Stimulated activated CD8-positive, alpha-beta memory T cell treated with anti-CD3 and anti-CD28 coated beads, Interleukin-2, amount 100 ng/mL, for 48 hours (primary cell): ENCODE results near the gene ACVR1B.

Experiments
- DNase-seq, 2 donors: peaks; one replicate each; pipeline ENCODE4 v3.0.0-alpha.2; 2020; ENCODE audit warnings: low read depth in 2 of 2

Gene ACVR1B

DNA sequence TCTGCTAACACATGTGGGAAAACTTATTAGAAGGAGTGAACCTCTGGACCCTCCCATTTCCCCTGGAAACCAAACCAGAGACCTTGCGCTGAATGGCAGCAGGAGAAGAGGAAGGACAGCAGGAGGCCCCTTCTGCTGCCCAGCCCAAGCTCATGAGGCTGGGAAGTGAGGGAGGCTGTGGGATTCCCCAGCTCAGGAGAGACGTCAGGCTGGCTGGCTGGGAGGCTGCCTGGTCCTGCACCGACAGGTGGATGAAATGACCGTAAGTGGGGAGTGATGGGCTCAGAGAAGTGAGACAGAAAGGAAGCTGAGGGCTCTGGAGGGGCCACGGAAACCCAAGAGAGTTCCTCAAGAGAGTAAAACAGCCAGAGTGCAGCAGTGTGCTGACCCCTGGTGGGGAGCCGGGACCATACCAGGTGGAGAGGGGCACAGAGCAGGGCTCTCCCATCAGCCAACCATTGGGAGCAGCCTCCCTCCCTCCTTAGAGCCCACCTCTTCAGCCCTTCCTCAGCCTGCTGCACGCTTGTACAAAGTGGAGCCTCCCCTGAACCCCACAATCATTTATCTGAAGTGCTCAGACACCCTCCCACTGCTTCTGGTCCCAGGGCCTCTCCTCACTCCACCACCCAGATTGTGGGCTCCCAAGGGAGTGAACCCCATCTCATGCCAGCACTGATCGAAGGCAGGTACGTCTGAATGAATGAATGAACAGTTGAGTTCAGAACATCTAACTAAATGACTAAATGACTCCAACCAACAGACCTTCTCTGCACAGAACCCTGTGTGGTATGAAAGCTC is 69.2 kb downstream of the ACVR1B start:
- peak; percentile 46 to 59 for DNase-seq

DNA sequence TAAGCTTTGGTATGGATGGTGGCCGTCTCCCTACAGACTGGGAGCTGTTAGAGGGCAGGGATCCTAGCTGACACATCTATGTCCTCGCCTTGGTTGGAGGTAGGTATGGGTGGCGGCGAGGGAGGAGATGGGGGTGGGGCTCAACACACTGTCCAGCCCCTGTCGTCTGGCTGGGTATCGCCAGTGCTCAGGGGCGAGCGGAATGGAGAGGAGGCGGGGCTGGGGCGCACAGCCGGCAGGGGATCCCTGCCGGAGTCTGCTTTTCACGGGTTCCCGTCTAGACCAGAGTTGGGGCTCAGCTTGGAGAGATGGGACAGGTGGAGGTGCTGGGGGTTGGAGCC is 71.3 kb downstream of the ACVR1B start:
- no peak for DNase-seq

DNA sequence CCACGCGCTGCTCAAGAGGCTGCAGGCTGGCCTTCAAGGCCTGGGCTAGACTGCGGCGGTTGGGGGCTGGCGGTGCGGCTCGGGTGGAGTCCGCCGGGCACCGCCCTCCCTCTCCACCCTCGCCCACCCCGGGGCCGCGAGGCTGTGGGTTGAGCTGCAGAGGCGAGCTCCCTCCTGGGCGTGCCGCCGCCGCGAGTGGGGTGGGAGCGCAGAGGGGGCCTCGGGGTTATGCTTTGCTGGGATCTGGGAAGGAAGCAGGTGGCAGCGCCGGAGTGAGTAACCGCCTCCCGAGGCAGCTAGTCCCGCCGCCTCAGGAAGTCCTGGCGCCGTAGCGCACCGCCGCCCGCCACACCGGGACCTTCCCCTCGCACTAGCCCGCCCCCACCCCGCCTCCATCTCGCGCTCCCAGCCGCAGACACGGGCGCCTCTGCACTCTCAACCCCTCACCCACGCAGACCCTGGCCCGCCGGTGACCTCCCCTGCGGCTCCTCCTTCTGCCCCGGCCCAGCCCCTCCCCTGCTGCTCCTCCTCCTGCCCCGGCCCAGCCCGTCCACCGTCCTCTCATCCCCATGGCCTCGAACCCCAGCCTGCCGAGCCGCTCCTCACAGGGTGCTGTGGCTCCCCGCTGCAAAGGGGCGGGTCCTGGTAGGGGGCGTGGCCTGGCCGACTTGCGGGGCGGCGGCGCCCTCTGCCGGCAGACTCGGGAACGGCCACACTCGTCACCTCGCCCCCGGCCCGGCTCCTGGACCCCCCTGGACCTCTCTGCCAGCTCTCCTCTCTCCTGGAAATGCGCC is 71.9 kb downstream of the ACVR1B start:
- DNase-seq, result peak; percentile 90 to 93

DNA sequence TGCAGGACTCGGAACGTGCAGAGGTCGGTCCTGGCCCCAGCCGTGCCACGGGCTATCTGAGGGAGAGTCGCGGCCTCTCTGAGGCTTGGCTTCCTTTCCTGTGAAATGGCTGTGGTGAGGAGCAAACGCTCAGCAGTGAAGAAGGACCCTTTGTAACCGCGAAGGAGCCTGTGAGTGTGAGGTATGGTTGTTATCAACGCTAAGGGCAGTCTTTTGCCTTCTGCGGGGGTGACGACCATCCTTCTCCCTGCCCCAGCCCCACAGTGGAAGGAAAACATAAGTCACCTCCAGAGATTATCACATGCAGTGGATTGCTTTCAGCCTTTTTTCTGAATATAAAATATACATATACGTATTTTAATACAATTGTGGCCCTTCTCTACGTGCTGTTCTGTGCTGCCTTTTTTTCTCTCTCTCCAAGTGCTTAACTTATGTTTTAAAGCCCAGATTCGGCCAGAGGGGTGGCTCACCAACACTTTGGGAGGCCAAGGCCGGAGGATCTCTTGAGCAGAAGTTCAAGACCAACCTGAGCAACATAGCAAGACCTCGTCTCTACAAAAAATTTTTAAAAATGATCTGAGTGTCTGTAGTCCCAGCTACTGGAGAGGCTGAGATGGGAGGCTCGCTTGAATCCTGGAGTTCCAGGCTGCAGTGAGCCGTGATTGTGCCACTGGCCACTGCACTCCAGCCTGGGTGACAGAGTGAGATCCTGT is 72.6 kb downstream of the ACVR1B start:
- no peak for DNase-seq

DNA sequence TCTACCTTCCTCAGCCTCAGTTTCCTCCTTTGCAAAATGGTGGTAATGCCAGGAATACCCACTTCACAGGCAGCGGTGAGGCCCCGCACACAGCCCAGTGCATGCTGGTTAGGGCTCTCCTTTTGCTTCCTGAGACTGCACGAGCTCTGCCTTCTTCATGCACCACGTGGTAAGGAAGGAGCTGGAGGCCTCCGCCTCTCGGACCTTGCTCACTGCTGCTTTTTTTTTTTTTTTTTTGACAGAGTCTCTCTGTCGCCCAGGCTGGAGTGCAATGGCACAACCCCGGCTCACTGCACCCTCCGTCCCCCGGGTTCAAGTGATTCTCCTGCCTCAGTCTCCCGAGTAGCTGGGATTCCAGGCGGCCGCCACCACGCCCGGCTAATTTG is 73.3 kb downstream of the ACVR1B start:
- peak; percentile 28 to 46 for DNase-seq

DNA sequence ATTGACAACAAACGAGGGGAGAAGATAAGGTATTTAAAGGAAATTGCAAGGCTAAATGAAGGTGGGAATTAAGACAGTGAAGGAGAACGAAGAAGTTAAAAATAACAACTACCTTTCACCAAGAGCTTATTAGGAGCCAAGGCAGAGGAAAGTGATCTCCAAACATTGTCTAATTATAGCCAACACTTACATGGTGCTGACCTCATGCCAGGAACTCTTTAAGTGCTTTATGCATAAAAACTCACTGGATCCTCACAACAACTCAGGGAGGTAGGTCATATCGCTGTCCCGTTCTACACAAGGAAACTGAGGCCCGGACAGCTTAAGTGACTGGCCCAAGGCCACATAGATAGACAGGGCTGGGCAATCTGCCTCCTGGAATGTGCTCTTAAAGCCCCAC is 74.8 kb downstream of the ACVR1B start:
- no peak for DNase-seq

DNA sequence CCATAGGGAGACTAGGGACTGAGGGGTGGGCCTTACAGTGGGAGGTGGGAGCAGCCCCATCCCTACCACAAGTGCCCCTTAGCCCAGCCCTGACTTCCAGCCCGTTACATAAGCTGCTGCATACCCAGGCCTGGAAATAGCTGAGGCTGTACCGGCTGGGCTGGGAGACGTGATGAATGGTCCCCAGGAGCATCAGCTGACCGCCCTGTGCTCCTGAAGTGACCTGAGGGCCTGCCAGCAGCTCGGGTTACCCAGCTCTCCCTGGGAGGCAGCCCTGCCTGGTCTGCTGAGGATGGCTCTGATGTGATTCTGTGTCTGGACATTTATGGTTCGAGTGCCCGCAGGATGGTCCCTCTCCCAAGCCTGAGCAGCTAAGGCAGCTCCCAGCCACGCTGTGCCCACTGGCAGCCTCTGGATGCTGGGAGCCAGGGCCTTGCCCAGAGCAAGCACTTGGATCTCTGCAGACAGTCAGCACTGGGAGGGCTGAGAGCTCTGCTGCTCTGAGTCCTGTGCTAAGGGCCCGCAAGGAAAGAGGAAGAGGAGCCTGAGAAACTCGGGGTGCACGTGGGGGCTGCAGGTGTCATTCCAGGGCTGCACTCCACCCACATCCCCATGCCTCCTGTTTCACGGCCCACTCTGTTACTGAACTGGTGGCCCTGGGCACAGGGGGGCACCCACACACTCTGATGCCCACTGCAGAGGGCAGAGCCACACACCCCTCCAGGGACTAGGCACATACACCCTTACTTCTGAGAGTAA is 75.8 kb downstream of the ACVR1B start:
- DNase-seq, result no peak

DNA sequence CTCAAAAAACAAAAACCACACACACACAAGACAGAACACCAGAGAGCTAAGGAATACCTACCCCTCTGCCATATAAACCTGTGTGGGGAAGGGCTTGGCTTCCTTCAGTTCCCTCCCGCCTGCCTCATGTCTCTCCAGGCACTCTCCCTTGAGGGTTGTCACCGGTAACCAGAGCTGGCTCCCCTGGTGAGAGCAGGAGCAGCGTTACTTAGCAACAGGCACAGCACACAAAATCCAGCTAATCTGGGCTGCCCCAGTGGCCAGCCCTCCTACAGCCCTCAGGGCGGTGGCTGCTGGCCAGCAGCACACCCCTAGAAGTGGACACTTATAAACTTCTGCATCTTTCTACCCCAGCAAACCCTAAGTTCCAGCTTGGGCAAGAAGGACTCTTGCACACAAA is 78.2 kb downstream of the ACVR1B start:
- DNase-seq, result no peak

DNA sequence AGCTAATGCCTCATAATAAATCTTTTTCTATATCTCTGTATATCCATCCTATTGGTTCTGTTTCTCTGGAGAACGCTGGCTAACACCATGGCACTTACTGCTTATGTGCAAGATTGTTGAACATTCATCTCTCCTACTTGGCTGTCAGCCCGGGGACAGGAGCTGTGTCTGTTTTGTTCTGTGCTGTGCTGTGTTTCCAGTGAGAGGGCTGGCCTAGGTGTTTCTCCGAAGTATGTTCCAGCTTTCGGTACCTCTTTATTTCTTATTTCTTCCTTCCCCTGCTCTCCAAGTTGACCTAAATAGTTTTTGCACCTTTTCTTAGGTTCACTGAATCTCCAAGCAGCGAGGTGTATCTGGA is 80.9 kb downstream of the ACVR1B start:
- no peak for DNase-seq

DNA sequence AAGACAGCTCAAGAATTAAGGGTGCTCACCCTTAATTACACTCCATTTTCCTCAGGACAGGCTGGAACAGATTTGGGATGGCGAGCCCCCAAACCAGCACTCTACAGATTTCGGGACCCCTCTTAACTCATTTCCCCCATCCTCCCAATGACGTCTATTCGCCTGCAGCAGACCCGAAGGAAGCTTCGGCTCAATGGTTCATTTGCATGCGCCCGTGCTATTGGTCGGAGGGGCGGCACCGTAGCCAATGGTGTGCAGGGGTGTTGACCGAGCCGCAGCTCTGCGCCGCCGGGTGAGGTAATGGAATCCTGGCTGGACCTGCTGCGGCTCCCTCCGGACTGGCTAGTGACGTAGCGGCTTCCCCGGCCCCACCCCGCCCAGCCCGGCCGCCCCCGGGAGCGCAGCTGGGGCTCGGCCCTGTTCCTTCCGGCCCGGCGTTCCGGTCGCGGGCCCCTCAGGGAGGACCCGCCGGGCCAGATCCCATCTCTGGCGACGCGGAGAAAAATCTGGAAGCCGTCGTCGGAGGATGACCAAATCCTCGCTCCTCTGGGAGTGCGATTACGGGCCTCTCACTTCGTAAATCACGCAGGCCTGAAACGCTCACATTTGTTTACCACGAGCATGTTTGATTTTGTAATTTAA is 81.4 kb downstream of the ACVR1B start:
- peak; percentile 87 to 90 for DNase-seq

DNA sequence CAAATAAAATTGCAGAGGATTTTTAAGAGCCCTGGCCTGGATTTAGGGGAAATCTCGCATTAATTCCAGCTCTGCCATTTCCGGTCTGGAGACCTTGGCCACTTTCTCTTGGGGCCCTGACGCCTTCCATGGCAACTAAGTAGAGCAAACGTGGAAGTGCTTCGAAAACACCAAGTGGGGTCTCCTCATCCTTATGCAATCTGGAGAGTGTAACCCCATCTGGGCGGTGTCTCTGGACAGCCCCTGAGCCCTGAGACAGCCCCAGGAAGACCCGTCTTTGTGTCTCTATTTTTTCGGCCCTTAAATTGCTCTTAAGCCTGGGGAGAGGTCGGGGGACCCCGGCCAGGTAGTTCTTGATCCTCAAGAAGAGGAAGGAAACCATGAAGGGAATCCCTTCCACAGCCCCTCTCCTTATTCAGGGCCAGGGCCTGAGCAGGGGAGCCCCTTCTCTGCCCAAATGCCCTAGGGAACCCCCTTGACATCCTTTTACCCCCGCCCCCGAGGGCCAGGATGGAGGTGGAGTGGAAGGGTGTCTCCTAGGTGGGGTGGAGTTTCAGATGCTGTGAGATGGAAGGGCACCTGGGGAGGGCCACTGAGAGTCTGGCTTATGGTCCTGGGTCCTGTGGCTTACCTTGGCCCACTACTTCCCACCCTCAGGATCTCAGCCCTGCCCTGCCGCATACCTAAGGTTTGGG is 82.1 kb downstream of the ACVR1B start:
- DNase-seq, result no peak

DNA sequence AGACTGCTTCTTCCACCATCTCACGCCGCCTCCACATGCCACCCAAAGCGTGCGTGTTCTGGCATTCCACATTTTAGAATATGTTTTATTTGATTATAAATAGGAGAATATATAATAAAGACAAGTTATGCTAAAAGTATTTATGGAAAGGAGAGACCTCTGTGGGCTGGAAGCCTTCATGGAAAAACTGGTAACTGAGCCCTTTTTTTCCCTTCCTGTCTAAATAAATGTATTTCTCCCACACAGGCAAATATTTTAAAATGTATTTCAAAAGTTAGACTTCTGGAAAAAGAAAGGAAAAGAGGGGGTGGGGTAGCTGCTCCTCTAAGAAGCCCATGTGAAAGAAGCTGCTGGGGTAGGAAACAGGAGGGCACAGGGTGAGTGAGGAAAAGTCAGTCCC is 83.7 kb downstream of the ACVR1B start:
- DNase-seq, result no peak

DNA sequence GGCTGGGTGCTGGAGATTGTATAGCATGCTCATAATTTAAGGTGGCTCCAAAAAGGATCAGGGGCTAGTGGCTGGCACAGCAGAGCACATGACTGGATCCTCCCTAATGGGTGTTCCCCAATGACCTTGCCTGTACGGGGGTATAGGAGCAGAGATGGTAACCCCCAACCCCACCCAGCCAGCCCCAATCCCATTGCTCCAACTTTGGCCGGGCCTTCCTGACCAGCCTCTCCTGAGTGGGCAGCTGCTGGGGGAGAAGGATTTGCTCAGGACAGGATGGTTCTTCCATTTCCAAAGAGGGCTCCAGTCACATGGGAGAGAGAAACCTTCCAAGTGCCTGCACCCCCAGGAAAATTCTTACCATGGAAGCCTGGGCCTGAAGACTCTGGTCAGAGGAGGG is 84.4 kb downstream of the ACVR1B start:
- DNase-seq, result no peak

DNA sequence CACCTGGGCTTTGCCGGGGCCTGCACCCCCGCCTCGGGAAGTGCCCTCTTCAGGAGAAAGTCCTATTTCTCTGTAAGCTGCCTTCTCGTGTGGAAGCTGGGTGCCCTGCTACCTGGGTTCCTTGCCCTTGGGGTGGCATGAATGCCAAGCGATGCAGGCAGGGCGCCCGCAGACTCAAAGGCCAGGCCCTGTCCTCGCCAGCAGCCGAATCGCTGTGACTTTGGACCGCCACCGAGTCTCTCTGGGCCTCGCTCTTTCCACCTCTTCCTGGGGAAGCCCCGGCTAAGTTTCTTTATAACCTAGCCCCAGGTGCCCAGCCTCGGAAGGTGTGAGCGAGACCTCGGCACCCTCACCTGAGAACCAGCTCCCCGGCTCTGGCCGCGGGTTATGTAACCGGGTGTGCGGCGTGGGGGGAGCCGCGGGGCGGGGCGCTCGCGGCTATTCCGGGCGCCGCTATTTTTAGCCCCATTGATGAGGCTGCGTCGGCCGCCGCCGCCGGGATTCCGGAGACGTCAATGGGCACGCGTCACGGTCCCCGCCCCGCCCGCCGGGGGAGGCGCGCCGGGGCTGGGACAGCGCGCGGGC is 85.2 kb downstream of the ACVR1B start:
- DNase-seq, result peak; percentile 71 to 72

DNA sequence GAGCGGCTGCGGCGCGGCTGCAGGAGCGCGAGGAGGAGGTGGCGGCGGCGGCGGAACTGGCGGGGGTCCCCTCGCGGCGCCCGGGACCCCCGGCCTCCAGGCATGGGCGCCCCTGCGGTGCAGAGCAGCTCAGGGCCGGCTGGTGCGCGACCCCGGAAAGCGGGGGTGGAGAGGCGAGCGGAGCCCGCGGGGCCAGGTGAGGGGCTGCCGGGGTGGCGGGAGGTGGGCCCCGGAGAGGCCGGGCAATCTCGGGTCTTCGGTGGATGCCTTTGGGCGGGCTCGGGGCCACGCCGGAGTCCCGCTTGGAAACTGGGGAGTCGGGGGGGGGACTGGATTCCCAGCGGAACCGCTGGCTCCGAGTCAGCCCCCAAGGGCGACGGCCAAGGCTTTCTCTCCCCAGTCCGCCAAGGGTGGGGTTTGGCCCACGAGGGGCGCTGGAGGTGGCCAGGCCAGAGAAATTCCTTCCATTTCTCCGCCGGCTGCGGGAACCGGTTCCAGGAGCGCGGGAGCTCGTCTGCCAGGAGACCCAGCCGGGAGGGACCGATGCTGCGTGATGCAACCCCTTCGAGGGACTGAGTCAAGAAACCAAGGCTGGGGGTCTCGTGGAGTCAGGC is 85.9 kb downstream of the ACVR1B start:
- no peak for DNase-seq

DNA sequence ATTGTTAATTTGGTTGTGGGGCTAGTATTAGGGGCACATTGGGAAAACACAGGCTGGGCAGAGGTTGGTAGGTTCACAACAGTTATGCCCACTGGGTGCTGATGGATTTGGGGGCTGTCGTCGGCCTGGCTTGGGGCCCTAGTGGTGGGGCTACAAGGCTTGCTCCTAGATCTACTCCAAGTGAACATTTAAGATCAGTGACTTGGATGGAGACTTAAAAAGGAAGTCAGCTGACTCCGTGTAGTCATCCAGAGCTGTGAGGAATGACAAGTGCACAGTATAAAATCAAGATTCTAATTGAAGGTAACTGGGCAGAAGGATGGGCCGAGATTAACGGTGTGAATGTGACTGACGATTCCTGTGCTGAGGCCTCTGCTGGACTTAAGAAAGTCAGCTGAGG is 86.9 kb downstream of the ACVR1B start:
- DNase-seq, result no peak

DNA sequence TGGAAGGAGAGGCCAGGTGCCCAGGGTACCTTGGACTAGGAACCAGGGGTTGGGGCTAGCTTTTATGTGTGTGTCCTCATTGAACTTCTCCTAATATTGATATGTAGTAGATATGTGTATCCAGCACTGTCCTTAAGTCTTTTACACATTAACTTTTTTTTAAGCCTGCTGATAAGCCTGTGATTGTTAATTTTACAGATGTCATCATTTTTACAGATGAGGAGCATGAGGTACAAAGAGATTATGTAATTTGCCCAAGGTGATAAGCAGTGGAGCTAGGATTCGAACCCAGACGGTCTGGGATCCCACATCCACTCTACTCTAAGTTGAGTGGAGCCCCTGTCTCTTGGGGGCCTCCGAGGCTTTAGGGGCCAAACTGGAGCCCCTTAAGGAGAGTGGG is 89.5 kb downstream of the ACVR1B start:
- DNase-seq, result no peak

DNA sequence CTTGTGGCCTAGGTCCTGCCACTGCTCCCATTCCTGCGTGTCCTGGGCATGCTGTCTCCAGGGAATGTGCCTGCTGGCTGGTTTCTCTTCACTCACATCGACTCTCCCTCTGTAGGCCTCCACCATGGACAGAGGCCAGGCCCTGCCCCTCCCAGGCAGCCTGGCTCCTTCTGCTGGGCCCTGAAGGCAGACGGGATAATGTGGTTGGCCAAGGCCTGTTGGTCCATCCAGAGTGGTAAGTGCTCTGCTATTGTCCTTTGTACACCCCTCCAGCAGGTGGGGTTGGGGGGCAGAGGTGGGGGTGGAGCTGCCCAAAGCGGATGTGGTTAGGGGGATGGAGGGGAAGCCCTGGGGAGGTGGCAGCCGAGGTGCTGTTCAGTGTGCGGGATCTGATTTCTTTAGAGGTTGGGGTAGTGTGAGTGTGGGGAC is 90.2 kb downstream of the ACVR1B start:
- no peak for DNase-seq

DNA sequence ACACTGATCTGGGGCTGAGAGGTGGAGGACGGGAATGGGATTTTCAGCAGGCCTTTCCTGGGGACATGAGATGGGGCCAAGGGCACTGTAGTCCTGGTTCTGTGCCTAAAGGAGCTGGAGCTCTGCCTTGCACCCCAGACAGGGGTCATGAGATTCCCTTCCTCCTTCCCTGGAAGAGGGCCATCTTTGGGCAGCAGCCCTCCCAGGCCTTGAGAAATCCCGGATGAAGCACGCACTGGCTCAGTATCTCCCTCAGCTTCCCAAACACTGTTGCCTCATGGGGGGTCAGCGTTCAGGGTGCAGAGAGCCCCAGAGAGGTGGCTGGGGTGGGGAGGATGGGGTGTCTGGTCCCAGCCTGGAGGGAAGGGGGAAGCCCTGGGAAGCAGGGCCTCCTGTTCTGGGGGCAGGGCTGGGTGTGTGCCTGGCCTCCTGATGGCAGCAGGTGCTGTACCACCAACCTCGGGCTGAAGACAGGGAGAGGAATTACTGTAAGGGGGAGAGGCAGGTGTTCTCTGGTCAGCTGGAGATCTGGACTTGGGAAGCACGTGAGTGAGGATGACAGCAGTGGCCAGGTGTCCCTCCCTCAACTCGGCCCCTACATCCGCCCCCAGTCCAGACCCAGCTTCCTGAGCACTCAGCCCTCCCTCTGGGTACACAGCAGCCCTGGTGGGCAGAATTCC is 91.3 kb downstream of the ACVR1B start:
- no peak for DNase-seq
